ENCODE measurements around the gene PAX2. TPM values are rescaled to one million over a fixed set of nuclear protein-coding genes. Genes with fewer than 3 reads are reported as not detected.

PAX2 gene
- total and polyA plus RNA-seq, 2 of the 8 experiments (the other 6 are each of a cell fraction or from before 2014, with no cell fraction given) = 0.02 TPM; not detected in 1

GRCh38 chr10:100713049-100713858, 32.1 kb upstream of the PAX2 start:
- no peak overlapping the region; the same call in 1 of the 2 replicates for H2BK20ac ChIP-seq (ENCODE audit: low read length)
- no peak overlapping the region for H2BK15ac ChIP-seq (ENCODE audit: low read length)
- H3K9ac ChIP-seq (replicated peaks in 1 of 4; ENCODE audit: extremely low read depth in 1 of 4, low read depth in 3 of 4, low read length in 3 of 4) = no peak overlapping the region
- no peak overlapping the region for H4K8ac ChIP-seq (ENCODE audit: extremely low read depth, insufficient read depth, low read length)
- no peak overlapping the region for H3K23ac ChIP-seq (ENCODE audit: insufficient read length)
- H3K9me3 ChIP-seq (ENCODE audit: insufficient read depth in 2 of 2, low read depth in 1 of 2, low read length in 1 of 2) = no peaks in the 10 kb centered on the region
- H3K79me2 ChIP-seq (ENCODE audit: control insufficient read depth in 1 of 2, insufficient read depth in 2 of 2, low read length in 2 of 2) = no peaks in the 10 kb centered on the region
- H3K79me1 ChIP-seq (ENCODE audit: low read depth, low read length) = no peaks in the 10 kb centered on the region
- H2BK5ac ChIP-seq (ENCODE audit: low read depth, low read length) = no peak overlapping the region
- peaks cover 7% of the 10 kb centered on the region in 2 experiments for H4K20me1 ChIP-seq (replicated peaks in 1 of 2; ENCODE audit: control insufficient read depth in 1 of 2, insufficient read depth in 2 of 2, low read length in 2 of 2)
- peak overlapping the region; percentile 61 to 73 for H3K4me2 ChIP-seq (ENCODE audit: insufficient read depth in 1 of 2, low read depth in 2 of 2, low read length in 2 of 2)
- H3K4me1 ChIP-seq (replicated peaks in 1 of 4; ENCODE audit: control insufficient read depth in 3 of 4, insufficient read depth in 4 of 4, low read length in 3 of 4) = peaks cover 0 to 9% (median 5%) of the 10 kb centered on the region in 4 experiments; a peak in 5 of 7 replicates
- no peak overlapping the region for H3K56ac ChIP-seq (replicated peaks; ENCODE audit: insufficient read length, low read depth, low read length)
- no peak overlapping the region for H3K14ac ChIP-seq (ENCODE audit: insufficient read length)
- peak overlapping the region; percentile 25 to 58 (median 36) for H3K4me3 ChIP-seq (ENCODE audit: extremely low read depth in 1 of 4, insufficient read depth in 2 of 4, low read depth in 3 of 4, low read length in 4 of 4)
- H3K27me3 ChIP-seq (replicated peaks in 1 of 4; ENCODE audit: control insufficient read depth in 3 of 4, extremely low read depth in 1 of 4, insufficient read depth in 3 of 4, low read length in 3 of 4) = peaks cover 76 to 98% (median 91%) of the 10 kb centered on the region in 4 experiments
- H4K91ac ChIP-seq (replicated peaks; ENCODE audit: insufficient read length, low read length) = no peak overlapping the region
- FAIRE-seq (no peak), DNase-seq (ENCODE audit: low read depth in 1 of 2, low spot score in 2 of 2) (peak in 1 of 2 experiments; percentile 52)
- peak overlapping the region; percentile 42; the same call in 1 of the 2 replicates for H2AFZ ChIP-seq (ENCODE audit: low read length)
- H3K23me2 ChIP-seq (ENCODE audit: low read depth, low read length) = peaks cover 14% of the 10 kb centered on the region; the same call in 1 of the 2 replicates
- H4K5ac ChIP-seq (ENCODE audit: insufficient read length, low read depth, low read length) = no peak overlapping the region
- POLR2A ChIA-PET (ENCODE audit: partially characterized antibody) = interaction anchor here (0.6 to 1.3 kb wide), 3 partner anchors 8 to 151 kb away, joined by 3 to 7 read pairs (median 4); no protein-coding TSS in a partner anchor
- H2BK12ac ChIP-seq (ENCODE audit: low read depth, low read length) = peak overlapping the region; percentile 50; the same call in 1 of the 2 replicates
- TF ChIP-seq EZH2 (IDR thresholded peaks at IDR 0.05; ENCODE audit: low read depth, low read length, severe bottlenecking) (peak; percentile 86), E2F6 (IDR thresholded peaks at IDR 0.05) (no peak), KDM4A (IDR thresholded peaks at IDR 0.05; ENCODE audit: low read depth, low read length, severe bottlenecking) (peak; percentile 27), SP1 (IDR thresholded peaks at IDR 0.05; ENCODE audit: low read depth, low read length) (no peak), POU5F1 (IDR thresholded peaks at IDR 0.05; ENCODE audit: low read depth, low read length) (no peak), SUZ12 (IDR thresholded peaks at IDR 0.05; ENCODE audit: low read length) (peak; percentile 67; the same call in 1 of the 2 replicates)
- no peak overlapping the region for H2BK120ac ChIP-seq (replicated peaks; ENCODE audit: low read depth, low read length)
- no peaks in the 10 kb centered on the region for H3K36me3 ChIP-seq (ENCODE audit: control insufficient read depth in 2 of 4, insufficient read depth in 4 of 4, low read length in 3 of 4)
- no peak overlapping the region for H2AK5ac ChIP-seq (ENCODE audit: low read depth, low read length)
- 0 out of 2 replicates have a peak overlapping the region, but pooled peaks have one; percentile 32 for H3K18ac ChIP-seq (ENCODE audit: extremely low read depth, low read length)
- H3K4ac ChIP-seq (replicated peaks; ENCODE audit: insufficient read length, low read depth, low read length) = no peak overlapping the region
- WGBS, 2 experiments (ENCODE audit: extremely low coverage in 1 of 2, insufficient coverage in 1 of 2, insufficient read length in 1 of 2, insufficient replicate concordance in 2 of 2, low coverage in 1 of 2, low lambda C conversion rate in 2 of 2, missing lambda C conversion rate in 1 of 2) = 9% methylated on average over 33 of the region's 37 CpGs; no CpG with 5 or more reads in 1 of the 2 experiments
- CTCF ChIA-PET (ENCODE audit: partially characterized antibody) = interaction anchor here (0.8 to 5.7 kb wide), 15 partner anchors 10 to 186 kb away, joined by 3 to 44 read pairs (median 5); no protein-coding TSS in a partner anchor
- no peak overlapping the region for H3K27ac ChIP-seq (ENCODE audit: low read depth, low read length)

Data from H1 (cell line).